ENCODE measurements around the gene SNED1. TPM values are rescaled to one million over a fixed set of nuclear protein-coding genes. Genes with fewer than 3 reads are reported as not detected.

The SNED1 gene
- total and polyA plus RNA-seq, 9 of the 15 experiments (the other 6 are each of a cell fraction or from before 2014, with no cell fraction given) = 0.03 to 0.07 (median 0.05) TPM; not detected in 5

DNA sequence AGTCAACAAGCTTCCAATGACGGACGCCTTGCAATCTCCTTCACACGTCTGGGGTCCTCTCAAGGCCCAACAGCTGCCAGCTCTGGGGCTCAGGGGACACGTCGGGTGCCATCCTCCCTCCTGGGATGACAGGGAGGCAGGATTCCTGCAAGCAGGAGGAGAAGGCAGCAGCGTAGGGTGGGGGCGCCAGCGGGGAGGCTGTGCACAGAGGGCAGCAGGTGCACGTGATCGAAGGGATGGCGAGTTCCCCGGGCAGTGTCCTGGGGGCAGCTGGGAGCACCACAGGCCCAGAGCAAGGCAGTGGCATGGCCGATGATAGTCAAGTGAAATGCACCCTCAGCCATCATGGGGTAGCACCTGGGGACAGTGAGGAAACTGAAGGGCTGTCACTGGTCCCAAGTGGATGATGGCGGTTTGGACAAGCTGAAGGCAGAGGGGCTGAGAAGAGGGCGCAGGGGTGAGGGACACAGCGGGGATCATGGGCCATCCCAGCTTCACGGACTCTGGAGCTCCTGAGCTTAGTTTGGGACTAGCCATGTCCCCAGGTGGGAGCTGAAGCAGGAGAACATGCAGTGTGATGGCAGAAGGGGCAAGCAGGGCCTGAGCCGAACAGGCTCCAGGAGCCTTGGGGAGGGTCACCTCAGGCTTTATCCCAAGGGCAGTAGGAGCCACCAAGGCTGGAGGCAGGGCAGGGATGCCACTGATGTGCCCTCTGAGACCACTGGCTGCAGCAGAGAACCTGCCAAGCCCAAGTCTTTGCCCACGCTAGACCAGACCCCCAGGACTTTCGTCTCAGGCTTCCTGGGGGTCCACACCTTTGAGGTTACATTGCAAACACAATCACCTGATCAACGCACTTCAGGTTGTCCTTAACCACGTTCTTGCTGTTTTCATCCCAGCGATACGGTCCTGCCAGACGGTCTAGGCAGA lies 16.3 kb upstream of the SNED1 start (continued):
- TF ChIP-seq, protein P1, sequence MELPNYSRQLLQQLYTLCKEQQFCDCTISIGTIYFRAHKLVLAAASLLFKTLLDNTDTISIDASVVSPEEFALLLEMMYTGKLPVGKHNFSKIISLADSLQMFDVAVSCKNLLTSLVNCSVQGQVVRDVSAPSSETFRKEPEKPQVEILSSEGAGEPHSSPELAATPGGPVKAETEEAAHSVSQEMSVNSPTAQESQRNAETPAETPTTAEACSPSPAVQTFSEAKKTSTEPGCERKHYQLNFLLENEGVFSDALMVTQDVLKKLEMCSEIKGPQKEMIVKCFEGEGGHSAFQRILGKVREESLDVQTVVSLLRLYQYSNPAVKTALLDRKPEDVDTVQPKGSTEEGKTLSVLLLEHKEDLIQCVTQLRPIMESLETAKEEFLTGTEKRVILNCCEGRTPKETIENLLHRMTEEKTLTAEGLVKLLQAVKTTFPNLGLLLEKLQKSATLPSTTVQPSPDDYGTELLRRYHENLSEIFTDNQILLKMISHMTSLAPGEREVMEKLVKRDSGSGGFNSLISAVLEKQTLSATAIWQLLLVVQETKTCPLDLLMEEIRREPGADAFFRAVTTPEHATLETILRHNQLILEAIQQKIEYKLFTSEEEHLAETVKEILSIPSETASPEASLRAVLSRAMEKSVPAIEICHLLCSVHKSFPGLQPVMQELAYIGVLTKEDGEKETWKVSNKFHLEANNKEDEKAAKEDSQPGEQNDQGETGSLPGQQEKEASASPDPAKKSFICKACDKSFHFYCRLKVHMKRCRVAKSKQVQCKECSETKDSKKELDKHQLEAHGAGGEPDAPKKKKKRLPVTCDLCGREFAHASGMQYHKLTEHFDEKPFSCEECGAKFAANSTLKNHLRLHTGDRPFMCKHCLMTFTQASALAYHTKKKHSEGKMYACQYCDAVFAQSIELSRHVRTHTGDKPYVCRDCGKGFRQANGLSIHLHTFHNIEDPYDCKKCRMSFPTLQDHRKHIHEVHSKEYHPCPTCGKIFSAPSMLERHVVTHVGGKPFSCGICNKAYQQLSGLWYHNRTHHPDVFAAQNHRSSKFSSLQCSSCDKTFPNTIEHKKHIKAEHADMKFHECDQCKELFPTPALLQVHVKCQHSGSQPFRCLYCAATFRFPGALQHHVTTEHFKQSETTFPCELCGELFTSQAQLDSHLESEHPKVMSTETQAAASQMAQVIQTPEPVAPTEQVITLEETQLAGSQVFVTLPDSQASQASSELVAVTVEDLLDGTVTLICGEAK (IDR thresholded peaks at IDR 0.05) = no peak
- TF ChIP-seq, protein P1 (CRISPR knock-in tag; IDR thresholded peaks at IDR 0.05) = no peak
- TF ChIP-seq, protein P2, sequence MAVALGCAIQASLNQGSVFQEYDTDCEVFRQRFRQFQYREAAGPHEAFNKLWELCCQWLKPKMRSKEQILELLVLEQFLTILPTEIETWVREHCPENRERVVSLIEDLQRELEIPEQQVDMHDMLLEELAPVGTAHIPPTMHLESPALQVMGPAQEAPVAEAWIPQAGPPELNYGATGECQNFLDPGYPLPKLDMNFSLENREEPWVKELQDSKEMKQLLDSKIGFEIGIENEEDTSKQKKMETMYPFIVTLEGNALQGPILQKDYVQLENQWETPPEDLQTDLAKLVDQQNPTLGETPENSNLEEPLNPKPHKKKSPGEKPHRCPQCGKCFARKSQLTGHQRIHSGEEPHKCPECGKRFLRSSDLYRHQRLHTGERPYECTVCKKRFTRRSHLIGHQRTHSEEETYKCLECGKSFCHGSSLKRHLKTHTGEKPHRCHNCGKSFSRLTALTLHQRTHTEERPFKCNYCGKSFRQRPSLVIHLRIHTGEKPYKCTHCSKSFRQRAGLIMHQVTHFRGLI (CRISPR knock-in tag; IDR thresholded peaks at IDR 0.05) = no peak
- TF ChIP-seq ZNF695 (CRISPR knock-in tag; IDR thresholded peaks at IDR 0.05) (no peak), XRCC3 (IDR thresholded peaks at IDR 0.05) (no peak), SMARCE1 (IDR thresholded peaks at IDR 0.05) (no peak)
